Adrenal gland (tissue), 19 donors: Measurements from ENCODE around the gene CHRNB4. TPM values are rescaled to one million over a fixed set of nuclear protein-coding genes. Genes with fewer than 3 reads are reported as not detected.

Source experiments
- DNase-seq, 7 donors: peaks; one replicate each; pipeline ENCODE4 v3.0.0-alpha.2; 2019 to 2020
- H3K27ac ChIP-seq, 5 donors: fragments of 200-600 bp; sonication (generic) in 4 of 5; 1 replicate in 3 of 5; 2 replicates in 2 of 5; pipeline versions ENCODE4 v1.5.1 to v1.8.0; 2016 to 2020; ENCODE audit warnings: mild to moderate bottlenecking in 1 of 5
- H3K27me3 ChIP-seq: fragments of 200-600 bp; 2 replicates; pipeline ENCODE4 v1.8.0; 2021
- H3K36me3 ChIP-seq, 2 donors: fragments of 200-600 bp; replicated peaks in 1 of 2; 1 replicate in 1 of 2; 2 replicates in 1 of 2; pipeline versions ENCODE4 v1.5.1 to v1.8.0; 2018 to 2022
- H3K4me1 ChIP-seq, 2 donors: fragments of 200-600 bp; replicated peaks in 1 of 2; 1 replicate in 1 of 2; 2 replicates in 1 of 2; pipeline versions ENCODE4 v1.5.1 to v1.8.0; 2018 to 2021
- H3K4me3 ChIP-seq, 4 donors: fragments of 200-600 bp; sonication (generic) in 3 of 4; one replicate each; pipeline ENCODE4 v1.5.1; 2016 to 2018
- H3K9me3 ChIP-seq, 3 donors: fragments of 200-600 bp; sonication (generic) in 1 of 3; replicated peaks in 1 of 3; 1 replicate in 2 of 3; 2 replicates in 1 of 3; pipeline versions ENCODE4 v1.5.1 to v1.8.0; 2016 to 2021
- CTCF ChIP-seq, 6 experiments: fragments of 450-650 bp in 4 of 6; fragments of 200-600 bp in 2 of 6; sonication (generic) in 1 of 6; IDR thresholded peaks; 1 replicate in 5 of 6; 2 replicates in 1 of 6; pipeline versions ENCODE4 v1.5.1 to v1.8.0; 2016 to 2021; ENCODE audit warnings: antibody characterized with exemption in 6 of 6, mild to moderate bottlenecking in 2 of 6, moderate library complexity in 1 of 6
- POLR2A ChIP-seq, 2 donors: fragments of 450-650 bp; IDR thresholded peaks; one replicate each; pipeline ENCODE4 v1.6.1; 2017; ENCODE audit warnings: antibody characterized with exemption in 2 of 2, mild to moderate bottlenecking in 2 of 2, moderate library complexity in 1 of 2
- WGBS, 4 donors: extraction: QIAGEN DNeasy Blood & Tissue Kit in 2 of 4; methylation state at CpG; one replicate each; pipeline versions ENCODE4 v1.1.5 to v1.1.7; 2013 to 2017; 5-methylcytosine and 5-hydroxymethylcytosine counted together
- intact Hi-C, 2 donors: fragments of 100-400 bp; cut with DNase I; formaldehyde crosslinking; loops; one replicate each; pipeline versions ENCODE4 v1.14.1 to v1.15.0; 2022 to 2023
- long read RNA-seq, 10 donors: library from polyadenylated mRNA in 3 of 10; unstranded in 2 of 10; stranded (forward) in 1 of 10; transcript quantifications; one replicate each; pipeline ENCODE4 v2.0.0 and lab custom pipeline, GENCODE V29; 2021 to 2026
- polyA plus RNA-seq, 3 donors: library from polyadenylated mRNA; stranded (reverse); fragments of 200-250 nt in 2 of 3; fragments of 350-450 nt in 1 of 3; fragmentation: Illumina TruSeq in 1 of 3; extraction: RNeasy Lipid Tissue Mini Kit (QIAGEN cat#74804) in 1 of 3; gene quantifications; one replicate each; pipeline ENCODE4 v1.2.3, GENCODE V29; 2013 to 2014
- total RNA-seq, 9 donors: library from RNA; depleted of rRNA in 4 of 9; stranded (reverse); fragments of >200 nt in 4 of 9; fragments of 120-200 nt in 1 of 9; fragmentation: NEBNext Ultra II Directional in 1 of 9; extraction: Animal tissue kit (Norgen Biotek cat#: 25700) in 1 of 9; gene quantifications; one replicate each; pipeline versions ENCODE4 v1.1.0 to v1.2.4, GENCODE V29; 2013 to 2023
- donor health status: healthy with polysubstance abuse.
- donor health status: Bipolar disorder and iron deficiency.
- donor health status: DM: yes; HTN: yes; CAD: no.
- donor health status: DM: no; HTN: no; CAD: no.
- donor health status: DM: no; HTN: no; CAD: no.
- donor health status: DM: yes; HTN: yes; CAD: no.

Gene CHRNB4
- total RNA-seq (1 to 10 TPM in 4 of 9 donors, under 1 TPM in 5; 0.24 to 4.5 (median 0.93) TPM), polyA plus RNA-seq (1 to 10 TPM in 2 of 3 donors, under 1 TPM in 1; 0.34 to 5.7 (median 1.9) TPM)
- long read RNA-seq, donor 1, partial matches to known transcripts = 0 of 3 reads
- long read RNA-seq, donor 1, other reads (novel, unspliced or antisense) = 0 of 3 reads
- long read RNA-seq, donor 2, partial matches to known transcripts = 0 of 1 reads
- long read RNA-seq, donor 2, other reads (novel, unspliced or antisense) = 0 of 1 reads
- long read RNA-seq, donor 3, partial matches to known transcripts = 0 of 1 reads
- long read RNA-seq, donor 3, other reads (novel, unspliced or antisense) = 0 of 1 reads
- long read RNA-seq, donor 4 = 0 reads
- long read RNA-seq, donor 5, partial matches to known transcripts = 0 of 1 reads
- long read RNA-seq, donor 5, other reads (novel, unspliced or antisense) = 1 of 1 reads
- long read RNA-seq, donor 6, partial matches to known transcripts = 0 of 2 reads
- long read RNA-seq, donor 6, other reads (novel, unspliced or antisense) = 2 of 2 reads
- long read RNA-seq, donor 7 = 0 reads
- long read RNA-seq, donor 8, partial matches to known transcripts = 0 of 1 reads
- long read RNA-seq, donor 8, other reads (novel, unspliced or antisense) = 0 of 1 reads
- long read RNA-seq, donor 9, partial matches to known transcripts = 6 of 8 reads
- long read RNA-seq, donor 9, other reads (novel, unspliced or antisense) = 0 of 8 reads
- long read RNA-seq, donor 10 = 0 reads

GRCh38 chr15:78641102-78641748 lies at the start of gene CHRNB4:
TSS of gene CHRNB4 (minus strand) at chr15:78641210. CDS start at chr15:78641133, 77 bp downstream.
- no peaks in the 10 kb centered on the region for H3K9me3 ChIP-seq
- H3K4me1 ChIP-seq = peaks cover 7 to 12% of the 10 kb centered on the region in 2 donors
- no peak for TF ChIP-seq POLR2A (IDR thresholded peaks at IDR 0.05)
- peak in 3 of 6 experiments; percentile 16 to 27 (median 24) for TF ChIP-seq CTCF (IDR thresholded peaks at IDR 0.05)
- peak within 1 kb of the TSS in 2 of 4 donors; percentile 32 to 59 for H3K4me3 ChIP-seq
- H3K36me3 ChIP-seq = no peaks in the 10 kb centered on the region
- H3K27ac ChIP-seq = peak within 1 kb of the TSS in 1 of 5 donors; percentile 52
- peak in 6 of 7 donors; percentile 37 to 51 (median 43) for DNase-seq
- H3K27me3 ChIP-seq = no peaks in the 10 kb centered on the region
- intact Hi-C loops = no loop called here
- WGBS, 4 donors = 9 to 25% (median 16%) methylated on average over 8 to 47 of the region's 47 CpGs

- TF ChIP-seq POLR2A (IDR thresholded peaks at IDR 0.05) (no peak), CTCF (IDR thresholded peaks at IDR 0.05) (no peak)
- no peaks in the 10 kb centered on the region for H3K9me3 ChIP-seq
- peaks cover 0 to 8% of the 10 kb centered on the region in 2 donors for H3K4me1 ChIP-seq
- intact Hi-C loops = no loop called here
- H3K27me3 ChIP-seq = no peaks in the 10 kb centered on the region
- H3K4me3 ChIP-seq = no peak overlapping the region
- no peaks in the 10 kb centered on the region for H3K36me3 ChIP-seq
- no peak for DNase-seq
- no peak overlapping the region for H3K27ac ChIP-seq
Measured at GRCh38 chr15:78689626-78690025, 48.6 kb upstream of the CHRNB4 start.

- H3K36me3 ChIP-seq = no peaks in the 10 kb centered on the region
- peaks cover 0 to 8% of the 10 kb centered on the region in 2 donors for H3K4me1 ChIP-seq
- no peaks in the 10 kb centered on the region for H3K27me3 ChIP-seq
- no peak overlapping the region for H3K27ac ChIP-seq
- H3K9me3 ChIP-seq = no peaks in the 10 kb centered on the region
- no peak for TF ChIP-seq CTCF (IDR thresholded peaks at IDR 0.05)
- TF ChIP-seq POLR2A (IDR thresholded peaks at IDR 0.05) = no peak
- H3K4me3 ChIP-seq = no peak overlapping the region
- 77 to 88% (median 85%) methylated on average over 8 of the region's 8 CpGs for WGBS, 4 donors
- intact Hi-C loops = no loop called here
- peak in 1 of 7 donors; percentile 4 for DNase-seq
Measured at GRCh38 chr15:78685925-78686324, 44.9 kb upstream of the CHRNB4 start.
